Activated CD8-positive, alpha-beta T cell treated with anti-CD3 and anti-CD28 coated beads, Interleukin-2, amount 10 ng/mL, durations not matched to agents 7 days and 5 days (primary cell): ENCODE measurements around the gene TRRAP. TPM values are rescaled to one million over a fixed set of nuclear protein-coding genes. Genes with fewer than 3 reads are reported as not detected.

Experiments used
- ATAC-seq: fragments of 150-1000 bp; cut with Tn5 transposase; one replicate; pipeline ENCODE4 v1.10.0; 2021; ENCODE audit warnings: moderate library complexity
- CTCF ChIA-PET: fragments of 350-600 bp; sonication (Branson Sonifier 250); formaldehyde crosslinking; loops from one replicate; lab custom pipeline; 2021; ENCODE audit warnings: antibody characterized with exemption; lab: Charles Lee
- POLR2A ChIA-PET: fragments of 350-600 bp; sonication (Branson Sonifier 250); formaldehyde crosslinking; loops from one replicate; lab custom pipeline; 2021; ENCODE audit warnings: antibody characterized with exemption; lab: Charles Lee
- DNase-seq: peaks from one replicate; pipeline ENCODE4 v3.0.0-alpha.2; 2020
- H3K27ac Mint-ChIP-seq: one replicate; pipeline ENCODE4 v1.8.0; 2021; ENCODE audit warnings: mild to moderate bottlenecking, mixed read lengths
- H3K27me3 Mint-ChIP-seq: one replicate; pipeline ENCODE4 v1.8.0; 2021; ENCODE audit warnings: low read depth, mixed read lengths
- H3K36me3 Mint-ChIP-seq: one replicate; pipeline ENCODE4 v1.8.0; 2021; ENCODE audit warnings: low read depth, mixed read lengths
- H3K4me1 Mint-ChIP-seq: one replicate; pipeline ENCODE4 v1.8.0; 2021; ENCODE audit warnings: low read depth, mixed read lengths
- H3K4me3 Mint-ChIP-seq: one replicate; pipeline ENCODE4 v1.8.0; 2021; ENCODE audit warnings: mild to moderate bottlenecking, mixed read lengths
- H3K9me3 Mint-ChIP-seq: one replicate; pipeline ENCODE4 v1.8.0; 2022; ENCODE audit warnings: mixed read lengths; ENCODE audit not compliant: insufficient read depth
- total RNA-seq, 2 experiments: library from RNA; stranded (reverse); gene quantifications; one replicate each; pipeline ENCODE4 v1.2.3, GENCODE V29; 2021

The TRRAP gene
- total RNA-seq, 2 experiments from 2014 or later = 61.0 to 64.5 TPM

- Mint-ChIP-seq H3K36me3 (peaks cover 80% of the 10 kb centered on the region), H3K27ac (no peak overlapping the region), H3K4me3 (no peak overlapping the region), H3K9me3 (no peaks in the 10 kb centered on the region), H3K27me3 (no peaks in the 10 kb centered on the region), H3K4me1 (peaks cover 2% of the 10 kb centered on the region)
- ATAC-seq (no peak), DNase-seq (no peak)
- ChIA-PET CTCF (no interaction called here), POLR2A (no interaction called here)
These were observed 78.1 kb downstream of the TRRAP start for GRCh38 chr7:98956469-98956868.

- ATAC-seq (no peak), DNase-seq (no peak)
- ChIA-PET CTCF (no interaction called here), POLR2A (no interaction called here)
- peaks cover 76% of the 10 kb centered on the region for H3K36me3 Mint-ChIP-seq
- H3K4me1 Mint-ChIP-seq = peaks cover 2% of the 10 kb centered on the region
- H3K9me3 Mint-ChIP-seq = no peaks in the 10 kb centered on the region
- no peaks in the 10 kb centered on the region for H3K27me3 Mint-ChIP-seq
- no peak overlapping the region for H3K27ac Mint-ChIP-seq
- H3K4me3 Mint-ChIP-seq = no peak overlapping the region
These were observed 78.6 kb downstream of the TRRAP start for GRCh38 chr7:98956937-98957336.

GRCh38 chr7:98957766-98958165 is 79.4 kb downstream of the TRRAP start:
- no peak for DNase-seq
- POLR2A ChIA-PET = no interaction called here
- Mint-ChIP-seq H3K4me3 (no peak overlapping the region), H3K27ac (no peak overlapping the region), H3K4me1 (peaks cover 2% of the 10 kb centered on the region), H3K9me3 (no peaks in the 10 kb centered on the region), H3K27me3 (no peaks in the 10 kb centered on the region), H3K36me3 (peaks cover 76% of the 10 kb centered on the region)
- ATAC-seq = no peak
- CTCF ChIA-PET = interaction anchor here (0.6 kb wide), 1 partner anchor 64 kb away, joined by 3 read pairs; no protein-coding TSS in a partner anchor

- Mint-ChIP-seq H3K4me1 (no peaks in the 10 kb centered on the region), H3K36me3 (peaks cover 72% of the 10 kb centered on the region), H3K9me3 (no peaks in the 10 kb centered on the region), H3K27me3 (no peaks in the 10 kb centered on the region), H3K27ac (peak overlapping the region; percentile 48), H3K4me3 (no peak overlapping the region)
- DNase-seq = no peak
- ChIA-PET POLR2A (no interaction called here), CTCF (no interaction called here)
- no peak for ATAC-seq
These were observed 80.6 kb downstream of the TRRAP start for GRCh38 chr7:98958968-98959367.

- DNase-seq = no peak
These were observed 85.0 kb downstream of the TRRAP start for GRCh38 chr7:98963305-98963704.

GRCh38 chr7:98964596-98964995 is 86.3 kb downstream of the TRRAP start:
- ATAC-seq = no peak
- Mint-ChIP-seq H3K27ac (no peak overlapping the region), H3K9me3 (no peaks in the 10 kb centered on the region), H3K36me3 (peaks cover 67% of the 10 kb centered on the region), H3K4me3 (no peak overlapping the region), H3K4me1 (no peaks in the 10 kb centered on the region), H3K27me3 (no peaks in the 10 kb centered on the region)
- POLR2A ChIA-PET = no interaction called here
- CTCF ChIA-PET = no interaction called here
- DNase-seq = no peak

More at GRCh38 chr7:98963305-98963704, 85.0 kb downstream of the TRRAP start:
- H3K27ac Mint-ChIP-seq = no peak overlapping the region
- H3K4me1 Mint-ChIP-seq = no peaks in the 10 kb centered on the region
- no peak for ATAC-seq
- peaks cover 65% of the 10 kb centered on the region for H3K36me3 Mint-ChIP-seq
- H3K27me3 Mint-ChIP-seq = no peaks in the 10 kb centered on the region
- POLR2A ChIA-PET = no interaction called here
- H3K4me3 Mint-ChIP-seq = no peak overlapping the region
- CTCF ChIA-PET = no interaction called here
- H3K9me3 Mint-ChIP-seq = no peaks in the 10 kb centered on the region

GRCh38 chr7:98968621-98969020 is 90.3 kb downstream of the TRRAP start:
- Mint-ChIP-seq H3K4me3 (no peak overlapping the region), H3K27ac (no peak overlapping the region)

GRCh38 chr7:98969386-98969785 is 91.1 kb downstream of the TRRAP start:
- CTCF ChIA-PET = no interaction called here

More at GRCh38 chr7:98968621-98969020, 90.3 kb downstream of the TRRAP start:
- no peaks in the 10 kb centered on the region for H3K4me1 Mint-ChIP-seq
- H3K27me3 Mint-ChIP-seq = no peaks in the 10 kb centered on the region
- no peak for DNase-seq
- H3K36me3 Mint-ChIP-seq = peaks cover 70% of the 10 kb centered on the region
- POLR2A ChIA-PET = no interaction called here
- ATAC-seq = no peak
- H3K9me3 Mint-ChIP-seq = no peaks in the 10 kb centered on the region
- CTCF ChIA-PET = no interaction called here

GRCh38 chr7:98970016-98970615 is 91.8 kb downstream of the TRRAP start:
- ATAC-seq = no peak
- DNase-seq = no peak
- POLR2A ChIA-PET = interaction anchor here (0.6 kb wide), 1 partner anchor 63 kb away, joined by 3 read pairs; no protein-coding TSS in a partner anchor
- H3K27me3 Mint-ChIP-seq = no peaks in the 10 kb centered on the region
- no peaks in the 10 kb centered on the region for H3K9me3 Mint-ChIP-seq
- CTCF ChIA-PET = no interaction called here
- no peak overlapping the region for H3K27ac Mint-ChIP-seq
- peaks cover 74% of the 10 kb centered on the region for H3K36me3 Mint-ChIP-seq
- H3K4me1 Mint-ChIP-seq = no peaks in the 10 kb centered on the region
- H3K4me3 Mint-ChIP-seq = no peak overlapping the region

More at GRCh38 chr7:98969386-98969785, 91.1 kb downstream of the TRRAP start:
- H3K27me3 Mint-ChIP-seq = no peaks in the 10 kb centered on the region
- H3K36me3 Mint-ChIP-seq = peaks cover 72% of the 10 kb centered on the region
- no peaks in the 10 kb centered on the region for H3K4me1 Mint-ChIP-seq
- H3K4me3 Mint-ChIP-seq = no peak overlapping the region
- no peak for DNase-seq
- POLR2A ChIA-PET = no interaction called here
- no peak for ATAC-seq
- H3K27ac Mint-ChIP-seq = no peak overlapping the region
- no peaks in the 10 kb centered on the region for H3K9me3 Mint-ChIP-seq

GRCh38 chr7:98970805-98971204 is 92.5 kb downstream of the TRRAP start:
- Mint-ChIP-seq H3K27ac (peak overlapping the region; percentile 9), H3K4me3 (no peak overlapping the region), H3K27me3 (no peaks in the 10 kb centered on the region), H3K36me3 (peaks cover 72% of the 10 kb centered on the region), H3K9me3 (no peaks in the 10 kb centered on the region), H3K4me1 (no peaks in the 10 kb centered on the region)
- ChIA-PET CTCF (no interaction called here), POLR2A (no interaction called here)
- ATAC-seq (no peak), DNase-seq (no peak)

GRCh38 chr7:98974205-98974604 is 95.9 kb downstream of the TRRAP start:
- POLR2A ChIA-PET = no interaction called here
- Mint-ChIP-seq H3K27me3 (no peaks in the 10 kb centered on the region), H3K36me3 (peaks cover 74% of the 10 kb centered on the region), H3K9me3 (no peaks in the 10 kb centered on the region), H3K4me3 (no peak overlapping the region), H3K4me1 (no peaks in the 10 kb centered on the region), H3K27ac (no peak overlapping the region)
- CTCF ChIA-PET = no interaction called here
- DNase-seq = no peak
- ATAC-seq = no peak

GRCh38 chr7:98974906-98975816 is 96.8 kb downstream of the TRRAP start:
- Mint-ChIP-seq H3K27me3 (no peaks in the 10 kb centered on the region), H3K9me3 (no peaks in the 10 kb centered on the region), H3K4me1 (no peaks in the 10 kb centered on the region), H3K36me3 (peaks cover 80% of the 10 kb centered on the region), H3K4me3 (no peak overlapping the region), H3K27ac (no peak overlapping the region)
- ATAC-seq = no peak
- POLR2A ChIA-PET = no interaction called here
- no peak for DNase-seq
- CTCF ChIA-PET = no interaction called here
